Hematopoietic multipotent progenitor cell treated with erythropoietin and hydrocortisone succinate and interleukin-3 and kit ligand, for 17 days (in vitro differentiated cells): ENCODE data around the gene P3H3.

Experiments used
- DNase-seq: peaks from one replicate; pipeline ENCODE4 v3.0.0-alpha.2; 2015; ENCODE audit warnings: low spot score

The P3H3 gene

GRCh38 chr12:6827437-6827911 is 733 bp upstream of the P3H3 start:
- no peak for DNase-seq

GRCh38 chr12:6828781-6829535 is 751 bp downstream of the P3H3 start:
- DNase-seq, result no peak

GRCh38 chr12:6829536-6830220 is 1.5 kb downstream of the P3H3 start:
- DNase-seq, result no peak

GRCh38 chr12:6830286-6830890 is 2.2 kb downstream of the P3H3 start:
- no peak for DNase-seq

- DNase-seq, result no peak
Observed at GRCh38 chr12:6830999-6831398, 2.8 kb downstream of the P3H3 start.

GRCh38 chr12:6831450-6831995 is 3.3 kb downstream of the P3H3 start:
- no peak for DNase-seq

GRCh38 chr12:6832125-6832524 is 3.9 kb downstream of the P3H3 start:
- DNase-seq, result no peak

GRCh38 chr12:6833189-6833890 is 5.1 kb downstream of the P3H3 start:
- DNase-seq, result no peak

- DNase-seq, result no peak
Observed at GRCh38 chr12:6834254-6834653, 6.0 kb downstream of the P3H3 start.

- no peak for DNase-seq
Observed at GRCh38 chr12:6834873-6835272, 6.7 kb downstream of the P3H3 start.

- no peak for DNase-seq
Observed at GRCh38 chr12:6836851-6837250, 8.6 kb downstream of the P3H3 start.

GRCh38 chr12:6837370-6838060 is 9.3 kb downstream of the P3H3 start:
- DNase-seq, result no peak

- DNase-seq, result no peak
Observed at GRCh38 chr12:6838854-6839253, 10.6 kb downstream of the P3H3 start.

- no peak for DNase-seq
Observed at GRCh38 chr12:6839482-6840201, 11.4 kb downstream of the P3H3 start.

GRCh38 chr12:6840330-6840729 is 12.1 kb downstream of the P3H3 start:
- DNase-seq, result no peak

- no peak for DNase-seq
Observed at GRCh38 chr12:6840761-6841515, 12.7 kb downstream of the P3H3 start, which contains the start of gene GNB3. Gene GNB3 (plus strand): TSS chr12:6840925. CDS start chr12:6841288, 363 bp downstream.

GRCh38 chr12:6842075-6842474 is 13.9 kb downstream of the P3H3 start:
- DNase-seq, result no peak

- DNase-seq, result no peak
Observed at GRCh38 chr12:6843118-6843902, 15.1 kb downstream of the P3H3 start.

GRCh38 chr12:6845395-6845794 is 17.2 kb downstream of the P3H3 start:
- no peak for DNase-seq
